Cortex of kidney (tissue), 1 donor: ENCODE results near the gene SEC16A.

Source experiments
- DNase-seq: peaks from one replicate; lab custom pipeline; 2025; lab: John Stamatoyannopoulos, UW

SEC16A gene

GRCh38 chr9:136519263-136520052, 36.6 kb upstream of the SEC16A start:
- DNase-seq: no peak

- no peak for DNase-seq
These were observed 35.8 kb upstream of the SEC16A start for GRCh38 chr9:136518623-136519022.

GRCh38 chr9:136517950-136518349, 35.1 kb upstream of the SEC16A start:
- DNase-seq: no peak

- no peak for DNase-seq
These were observed 34.3 kb upstream of the SEC16A start for GRCh38 chr9:136517012-136517743.

GRCh38 chr9:136516191-136516654, 33.4 kb upstream of the SEC16A start:
- no peak for DNase-seq

- no peak for DNase-seq
These were observed 32.4 kb upstream of the SEC16A start for GRCh38 chr9:136515276-136515675.

- no peak for DNase-seq
These were observed 31.3 kb upstream of the SEC16A start for GRCh38 chr9:136514022-136514714.

- DNase-seq: no peak
These were observed 30.4 kb upstream of the SEC16A start for GRCh38 chr9:136513191-136513590.

- DNase-seq: no peak
These were observed 29.8 kb upstream of the SEC16A start for GRCh38 chr9:136512651-136513071.

GRCh38 chr9:136511670-136512592, 29.1 kb upstream of the SEC16A start:
- DNase-seq: no peak

GRCh38 chr9:136511144-136511669, 28.4 kb upstream of the SEC16A start:
- DNase-seq: no peak

- DNase-seq: no peak
These were observed 27.7 kb upstream of the SEC16A start for GRCh38 chr9:136510561-136510960.

- no peak for DNase-seq
These were observed 26.7 kb upstream of the SEC16A start for GRCh38 chr9:136509549-136509948.

- no peak for DNase-seq
These were observed 26.1 kb upstream of the SEC16A start for GRCh38 chr9:136508729-136509500.

GRCh38 chr9:136507992-136508375, 25.1 kb upstream of the SEC16A start:
- DNase-seq: no peak

GRCh38 chr9:136507221-136507991, 24.6 kb upstream of the SEC16A start:
- DNase-seq: no peak

GRCh38 chr9:136506425-136506824, 23.6 kb upstream of the SEC16A start:
- no peak for DNase-seq

GRCh38 chr9:136505406-136506403, 22.9 kb upstream of the SEC16A start:
- DNase-seq: no peak
